Skin of body (tissue), 3 donors: ENCODE measurements around the gene CST7. TPM values are rescaled to one million over a fixed set of nuclear protein-coding genes. Genes with fewer than 3 reads are reported as not detected.

ENCODE experiments used
- DNase-seq: peaks from one replicate; lab custom pipeline; 2025; lab: John Stamatoyannopoulos, UW
- small RNA-seq: library from RNA; depleted of rRNA; stranded (forward); fragments of <200 nt; gene quantifications from one replicate; pipeline ENCODE3, GENCODE V24; 2014; ENCODE audit warnings: low replicate concordance
- total RNA-seq: library from RNA; depleted of rRNA; stranded (reverse); fragments of >200 nt; gene quantifications from one replicate; pipeline ENCODE4 v1.2.3, GENCODE V29; 2014

Gene CST7
- total RNA-seq, 1 donor from 2014 or later = 9.4 TPM

GRCh38 chr20:25003002-25003401 lies 53.9 kb downstream of the CST7 start:
- DNase-seq = no peak

GRCh38 chr20:25005220-25005619 lies 56.2 kb downstream of the CST7 start:
- no peak for DNase-seq

GRCh38 chr20:25005661-25006060 lies 56.6 kb downstream of the CST7 start:
- DNase-seq = no peak

DNA sequence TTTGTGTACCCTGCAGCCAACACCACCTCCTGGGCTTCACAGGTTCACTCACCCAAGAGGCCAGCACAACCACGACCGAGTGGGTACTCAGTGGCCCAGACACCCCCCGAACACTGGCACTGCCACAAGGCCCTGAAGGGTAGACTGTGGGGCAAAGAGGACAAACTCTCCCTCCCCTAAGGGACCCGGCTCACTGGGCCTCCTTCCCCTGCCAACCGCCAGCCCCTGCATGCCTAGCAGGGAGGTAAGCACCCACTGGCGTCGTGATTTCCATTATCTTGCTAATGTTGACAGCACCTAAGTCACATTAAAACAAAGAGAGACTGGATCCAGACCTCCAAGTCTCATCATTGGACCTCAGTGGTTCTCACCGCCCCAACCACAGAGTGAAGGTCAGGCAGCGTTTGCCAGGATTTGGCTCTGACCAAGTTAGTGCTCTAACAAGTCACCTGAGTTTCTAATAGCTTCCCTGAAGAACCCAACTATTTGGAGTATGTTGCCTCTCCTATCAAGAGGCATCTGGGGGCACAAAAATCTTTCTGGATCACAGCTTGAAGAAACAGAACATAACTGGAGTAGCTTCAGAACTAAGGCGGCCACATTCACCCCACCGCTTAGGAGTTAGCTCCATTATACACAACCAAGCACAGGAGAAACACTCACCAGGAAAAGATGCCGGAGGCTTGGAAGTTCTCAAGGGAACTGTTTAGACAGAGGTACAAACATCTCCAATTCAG lies 57.5 kb downstream of the CST7 start:
- no peak for DNase-seq

DNA sequence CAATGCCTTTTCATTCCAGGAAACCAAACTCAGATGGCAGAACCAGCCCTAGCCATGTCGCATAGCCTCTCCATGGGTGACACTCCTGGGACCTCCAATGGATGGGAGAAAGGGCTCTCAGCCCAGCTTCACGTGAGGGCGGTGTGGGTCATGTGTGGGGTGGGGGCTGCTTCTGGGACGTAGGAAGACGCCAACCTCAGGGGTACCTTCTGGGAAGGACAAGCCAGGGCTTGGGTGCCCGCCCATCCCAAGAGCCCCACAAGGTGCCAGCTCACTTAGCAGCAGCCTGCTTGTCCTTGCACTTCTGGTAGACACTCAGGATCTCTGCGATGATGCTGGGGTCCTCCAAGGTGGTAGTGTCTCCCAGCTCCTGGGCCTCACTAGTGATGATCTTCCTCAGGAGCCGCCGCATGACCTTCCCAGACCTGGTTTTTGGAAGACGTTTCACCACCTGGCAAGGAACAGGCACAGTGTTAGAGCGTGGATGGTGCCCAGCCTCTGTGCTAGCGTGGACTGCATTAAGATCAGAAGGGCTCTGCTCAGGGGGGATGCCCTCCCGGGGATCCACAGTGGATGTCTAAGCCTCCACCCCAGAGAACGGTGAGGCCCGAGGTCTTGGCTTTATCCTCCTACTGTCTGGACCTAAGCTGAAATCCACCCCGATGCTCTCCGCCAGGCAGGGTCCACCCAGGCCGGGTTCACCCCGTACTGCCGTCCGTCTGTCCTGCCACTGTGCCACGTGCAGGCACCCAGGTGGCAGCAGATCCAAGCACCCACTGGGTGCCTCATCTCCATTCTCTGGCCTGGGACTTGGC lies 58.6 kb downstream of the CST7 start:
- no peak for DNase-seq

GRCh38 chr20:25008388-25009217 lies 59.5 kb downstream of the CST7 start:
- DNase-seq = no peak

Small RNA genes within 50 kb of the gene (small RNA-seq; reads per million reads assigned to genes)
- not detected for gene RNU6-1257P

Other genes starting within 250 kb of the CST7 start
- gene APMAP, start 43.5 kb downstream of the CST7 start, total RNA-seq = 62.8 TPM
- gene ACSS1, start 108.9 kb downstream of the CST7 start, total RNA-seq = 19.7 TPM
- 0.10 TPM for gene VSX1, start 132.9 kb downstream of the CST7 start, total RNA-seq
- gene ENTPD6, start 246.4 kb downstream of the CST7 start, total RNA-seq = 20.3 TPM